SK-N-MC (cell line): ENCODE measurements around the gene ETV3.
"Not testable (repeated sequence)": the region's sequence is repeated elsewhere in the genome, so short reads cannot be mapped to it uniquely, and the experiment has no call there.

Experiments used
- DNase-seq: peaks from one replicate; pipeline ENCODE4 v3.0.0-alpha.2; 2011; ENCODE audit warnings: low read depth, low spot score
- H3K27ac ChIP-seq: fragments of 200-600 bp; sonication (generic); 2 replicates; pipeline ENCODE4 v1.5.1; 2016; ENCODE audit warnings: mixed run types
- H3K36me3 ChIP-seq: fragments of 200-600 bp; sonication (generic); 2 replicates; pipeline ENCODE4 v1.6.1; 2017; ENCODE audit warnings: antibody characterized with exemption, low read length, mixed read lengths; ENCODE audit not compliant: insufficient read depth
- H3K4me3 ChIP-seq: fragments of 200-600 bp; sonication (generic); 2 replicates; pipeline ENCODE4 v1.5.1; 2016
- H3K9ac ChIP-seq: fragments of 200-600 bp; sonication (generic); 2 replicates; pipeline ENCODE4 v1.8.0; 2017; ENCODE audit warnings: mixed run types, mixed read lengths; ENCODE audit not compliant: insufficient read length
- H3K9me3 ChIP-seq: fragments of 200-600 bp; sonication (generic); 2 replicates; pipeline ENCODE4 v1.6.1; 2017; ENCODE audit warnings: low read depth, mild to moderate bottlenecking, antibody characterized with exemption, low read length, moderate library complexity, mixed read lengths
- EZH2 ChIP-seq: fragments of 200-600 bp; sonication (generic); IDR thresholded peaks from one replicate; pipeline ENCODE4 v1.6.1; 2017; ENCODE audit warnings: antibody characterized with exemption
- FOXP2 ChIP-seq: optimal IDR thresholded peaks from 2 replicates; pipeline ENCODE3; 2011; ENCODE audit warnings: mild to moderate bottlenecking, moderate library complexity; ENCODE audit not compliant: insufficient read depth; ENCODE audit errors: extremely low read length, control extremely low read depth
- POLR2AphosphoS5 ChIP-seq: IDR thresholded peaks from 2 replicates; pipeline ENCODE4 v1.6.1; 2012; ENCODE audit warnings: mild to moderate bottlenecking, low read depth, low read length, borderline replicate concordance

The ETV3 gene

GRCh38 chr1:157138220-157139051 is at the start of gene ETV3:
Gene ETV3, minus strand, starts transcription at chr1:157138395. Its CDS starts 2,043 bp downstream, at chr1:157136352.
- H3K36me3 ChIP-seq = peaks cover 28% of the 10 kb centered on the region
- H3K4me3 ChIP-seq = peak within 1 kb of the TSS; percentile 87
- peak within 1 kb of the TSS; percentile 89 for H3K27ac ChIP-seq
- no peak for TF ChIP-seq FOXP2
- peak; percentile 83 for TF ChIP-seq POLR2AphosphoS5
- no peaks in the 10 kb centered on the region for H3K9me3 ChIP-seq
- H3K9ac ChIP-seq = peak within 1 kb of the TSS; percentile 86
- DNase-seq = peak; percentile 37

- Histone ChIP-seq H3K27ac (no peak overlapping the region), H3K36me3 (no peaks in the 10 kb centered on the region), H3K9ac (no peak overlapping the region), H3K4me3 (no peak overlapping the region), H3K9me3 (no peaks in the 10 kb centered on the region)
- TF ChIP-seq FOXP2 = no peak
- TF ChIP-seq EZH2 = no peak
- no peak for TF ChIP-seq POLR2AphosphoS5
- DNase-seq = no peak
These were observed 48.2 kb upstream of the ETV3 start for GRCh38 chr1:157186281-157186992.

- H3K27ac ChIP-seq = no peak overlapping the region
- TF ChIP-seq POLR2AphosphoS5 (no peak), FOXP2 (no peak), EZH2 (no peak)
- H3K4me3 ChIP-seq = no peak overlapping the region
- H3K9ac ChIP-seq = no peak overlapping the region
- no peaks in the 10 kb centered on the region for H3K9me3 ChIP-seq
- no peak for DNase-seq
- no peaks in the 10 kb centered on the region for H3K36me3 ChIP-seq
These were observed 45.7 kb upstream of the ETV3 start for GRCh38 chr1:157183870-157184269.

- not testable (repeated sequence) for H3K4me3 ChIP-seq, H3K36me3 ChIP-seq, H3K9me3 ChIP-seq, H3K27ac ChIP-seq, H3K9ac ChIP-seq, DNase-seq
These were observed 44.2 kb upstream of the ETV3 start for GRCh38 chr1:157182371-157182770.

GRCh38 chr1:157181790-157182189 is 43.6 kb upstream of the ETV3 start:
- no peak overlapping the region for H3K9ac ChIP-seq
- TF ChIP-seq POLR2AphosphoS5 = no peak
- no peak for TF ChIP-seq FOXP2
- TF ChIP-seq EZH2 = no peak
- no peak overlapping the region for H3K27ac ChIP-seq
- H3K9me3 ChIP-seq = no peaks in the 10 kb centered on the region
- H3K4me3 ChIP-seq = no peak overlapping the region
- no peaks in the 10 kb centered on the region for H3K36me3 ChIP-seq
- DNase-seq = no peak

- no peak overlapping the region for H3K4me3 ChIP-seq
- TF ChIP-seq POLR2AphosphoS5 = no peak
- TF ChIP-seq EZH2 = no peak
- no peak for TF ChIP-seq FOXP2
- H3K36me3 ChIP-seq = no peaks in the 10 kb centered on the region
- no peak overlapping the region for H3K27ac ChIP-seq
- H3K9ac ChIP-seq = no peak overlapping the region
- no peak for DNase-seq
- no peaks in the 10 kb centered on the region for H3K9me3 ChIP-seq
These were observed 43.1 kb upstream of the ETV3 start for GRCh38 chr1:157181258-157181657.

GRCh38 chr1:157178490-157178889 is 40.3 kb upstream of the ETV3 start:
- Histone ChIP-seq H3K4me3 (no peak overlapping the region), H3K27ac (no peak overlapping the region), H3K36me3 (no peaks in the 10 kb centered on the region), H3K9me3 (no peaks in the 10 kb centered on the region), H3K9ac (no peak overlapping the region)
- no peak for DNase-seq
- TF ChIP-seq FOXP2 = no peak
- no peak for TF ChIP-seq EZH2
- TF ChIP-seq POLR2AphosphoS5 = no peak

- Histone ChIP-seq H3K36me3 (no peaks in the 10 kb centered on the region), H3K9me3 (no peaks in the 10 kb centered on the region), H3K27ac (no peak overlapping the region), H3K4me3 (no peak overlapping the region), H3K9ac (no peak overlapping the region)
- no peak for TF ChIP-seq FOXP2
- no peak for TF ChIP-seq EZH2
- no peak for TF ChIP-seq POLR2AphosphoS5
- no peak for DNase-seq
These were observed 39.7 kb upstream of the ETV3 start for GRCh38 chr1:157177733-157178394.
